GM23248 (cell line): Measurements from ENCODE around the gene DPEP2NB. TPM values are rescaled to one million over a fixed set of nuclear protein-coding genes. Genes with fewer than 3 reads are reported as not detected.

ENCODE experiments used
- DNase-seq: peaks from one replicate; pipeline ENCODE4 v3.0.0-alpha.2; 2015
- H2AFZ ChIP-seq: fragments of 200-600 bp; sonication (generic); 2 replicates; pipeline ENCODE4 v1.6.1; 2016; ENCODE audit warnings: antibody characterized with exemption
- H3F3A ChIP-seq: fragments of 200-600 bp; sonication (generic); 2 replicates; pipeline ENCODE4 v1.6.1; 2016; ENCODE audit warnings: mild to moderate bottlenecking, antibody characterized with exemption, mixed run types; ENCODE audit not compliant: insufficient read depth
- H3K27ac ChIP-seq: fragments of 200-600 bp; sonication (generic); 2 replicates; pipeline ENCODE4 v1.5.1; 2016; ENCODE audit warnings: mild to moderate bottlenecking
- H3K27me3 ChIP-seq: fragments of 200-600 bp; sonication (generic); replicated peaks from 2 replicates; pipeline ENCODE4 v1.6.1; 2016; ENCODE audit warnings: mild to moderate bottlenecking; ENCODE audit not compliant: insufficient read depth
- H3K36me3 ChIP-seq: fragments of 200-600 bp; sonication (generic); 2 replicates; pipeline ENCODE4 v1.6.1; 2016; ENCODE audit warnings: low read depth, mild to moderate bottlenecking
- H3K4me1 ChIP-seq: fragments of 200-600 bp; sonication (generic); 2 replicates; pipeline ENCODE4 v1.6.1; 2016; ENCODE audit warnings: mild to moderate bottlenecking; ENCODE audit not compliant: insufficient read depth
- H3K4me2 ChIP-seq: fragments of 200-600 bp; sonication (generic); one replicate; pipeline ENCODE4 v1.6.1; 2016; ENCODE audit warnings: mild to moderate bottlenecking; ENCODE audit not compliant: unreplicated experiment
- H3K4me3 ChIP-seq: fragments of 200-600 bp; sonication (generic); 2 replicates; pipeline ENCODE4 v1.5.1; 2016; ENCODE audit warnings: mild to moderate bottlenecking
- H3K79me2 ChIP-seq: fragments of 200-600 bp; sonication (generic); 2 replicates; pipeline ENCODE4 v1.6.1; 2016; ENCODE audit warnings: mild to moderate bottlenecking; ENCODE audit not compliant: insufficient read depth
- H3K9ac ChIP-seq: fragments of 200-600 bp; sonication (generic); 2 replicates; pipeline ENCODE4 v1.6.1; 2016; ENCODE audit warnings: mild to moderate bottlenecking
- H3K9me2 ChIP-seq: fragments of 200-600 bp; sonication (generic); 2 replicates; pipeline ENCODE4 v1.6.1; 2016; ENCODE audit warnings: mixed run types, mild to moderate bottlenecking, moderate library complexity; ENCODE audit not compliant: insufficient read depth
- H3K9me3 ChIP-seq: fragments of 200-600 bp; sonication (generic); one replicate; pipeline ENCODE4 v1.6.1; 2017; ENCODE audit warnings: low read depth
- H4K20me1 ChIP-seq: fragments of 200-600 bp; sonication (generic); 2 replicates; pipeline ENCODE4 v1.6.0; 2016; ENCODE audit not compliant: insufficient read depth
- EZH2 ChIP-seq: fragments of 200-600 bp; sonication (generic); IDR thresholded peaks from 2 replicates; pipeline ENCODE4 v1.6.1; 2018; ENCODE audit warnings: antibody characterized with exemption, mild to moderate bottlenecking; ENCODE audit not compliant: insufficient read depth, poor library complexity, severe bottlenecking
- EZH2phosphoT487 ChIP-seq: fragments of 200-600 bp; sonication (generic); IDR thresholded peaks from 2 replicates; pipeline ENCODE4 v1.6.1; 2018; ENCODE audit warnings: antibody characterized with exemption, moderate library complexity, mild to moderate bottlenecking, low read depth; ENCODE audit not compliant: insufficient read depth
- WGBS, 2 experiments: methylation state at CpG; one replicate each; pipeline ENCODE4 v1.1.6; 2015 to 2017; ENCODE audit warnings: low lambda C conversion rate in 2 of 2, low coverage in 1 of 2; ENCODE audit errors: missing lambda C conversion rate in 2 of 2; 5-methylcytosine and 5-hydroxymethylcytosine counted together
- in situ Hi-C: fragments of 300-500 bp; cut with MboI; formaldehyde crosslinking; loops from 2 replicates; pipeline ENCODE4 v1.15.0; 2020
- polyA plus RNA-seq: library from polyadenylated mRNA; unstranded; fragments of >200 nt; fragmentation: Nextera tagmentation; extraction: Ambion mirVana; gene quantifications from 2 replicates; pipeline ENCODE4 v1.2.1, GENCODE V29; 2016
- total RNA-seq: library from RNA; depleted of rRNA; stranded (reverse); fragments of >200 nt; shearing (Covaris generic); gene quantifications from 2 replicates; pipeline ENCODE4 v1.2.3, GENCODE V29; 2014

The DPEP2NB gene
- total and polyA plus RNA-seq, 2 experiments from 2014 or later, result not detected

DNA sequence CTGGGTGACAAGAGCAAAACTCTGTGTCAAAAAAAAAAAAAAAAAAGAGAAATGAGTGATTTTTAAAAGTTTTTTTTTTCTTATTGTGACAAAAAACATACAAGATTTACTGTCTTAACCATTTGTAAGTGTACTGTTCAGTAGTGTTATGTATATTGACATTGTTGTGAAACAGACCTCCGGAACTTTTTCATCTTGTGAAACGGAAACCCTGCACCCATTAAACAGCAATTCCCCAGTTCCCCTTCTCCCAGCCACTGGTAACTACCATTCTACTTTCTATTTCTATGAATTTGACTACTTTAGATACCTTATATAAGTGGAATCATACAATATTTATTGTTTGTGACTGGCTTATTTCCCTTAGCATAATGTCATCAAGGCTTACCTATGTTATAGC lies 26.1 kb upstream of the DPEP2NB start:
- H3K9me3 ChIP-seq, result no peaks in the 10 kb centered on the region
- no peak overlapping the region for H2AFZ ChIP-seq
- no peaks in the 10 kb centered on the region for H3K36me3 ChIP-seq
- in situ Hi-C loops, result no loop called here
- H3K4me2 ChIP-seq, result no peak overlapping the region
- 98 to 100% methylated on average over 2 of the region's 2 CpGs for WGBS, 2 experiments
- no peaks in the 10 kb centered on the region for H3K9me2 ChIP-seq
- H4K20me1 ChIP-seq, result no peaks in the 10 kb centered on the region
- TF ChIP-seq EZH2phosphoT487 (no peak), EZH2 (no peak)
- H3K79me2 ChIP-seq, result no peaks in the 10 kb centered on the region
- H3F3A ChIP-seq, result no peaks in the 10 kb centered on the region; the same call in 1 of the 2 replicates
- H3K9ac ChIP-seq, result no peak overlapping the region
- no peak overlapping the region for H3K4me3 ChIP-seq
- H3K27ac ChIP-seq, result no peak overlapping the region
- H3K27me3 ChIP-seq, result no peaks in the 10 kb centered on the region
- no peaks in the 10 kb centered on the region for H3K4me1 ChIP-seq
- no peak for DNase-seq

- no peak overlapping the region for H3K9ac ChIP-seq
- no peaks in the 10 kb centered on the region for H3K36me3 ChIP-seq
- in situ Hi-C loops, result no loop called here
- WGBS, 2 experiments, result 62 to 67% methylated on average over 13 to 14 of the region's 14 CpGs
- no peak overlapping the region for H3K4me2 ChIP-seq
- DNase-seq, result peak; percentile 66
- no peak for TF ChIP-seq EZH2
- TF ChIP-seq EZH2phosphoT487, result no peak
- no peaks in the 10 kb centered on the region for H3K9me2 ChIP-seq
- H3K9me3 ChIP-seq, result no peaks in the 10 kb centered on the region
- no peaks in the 10 kb centered on the region for H3K4me1 ChIP-seq
- no peaks in the 10 kb centered on the region for H3K79me2 ChIP-seq
- H2AFZ ChIP-seq, result no peak overlapping the region
- H3K27ac ChIP-seq, result no peak overlapping the region
- no peaks in the 10 kb centered on the region; the same call in 1 of the 2 replicates for H3F3A ChIP-seq
- no peaks in the 10 kb centered on the region for H4K20me1 ChIP-seq
- H3K27me3 ChIP-seq, result no peaks in the 10 kb centered on the region
- H3K4me3 ChIP-seq, result no peak overlapping the region
These were observed 25.0 kb upstream of the DPEP2NB start for GRCh38 chr16:68040506-68041288.

DNA sequence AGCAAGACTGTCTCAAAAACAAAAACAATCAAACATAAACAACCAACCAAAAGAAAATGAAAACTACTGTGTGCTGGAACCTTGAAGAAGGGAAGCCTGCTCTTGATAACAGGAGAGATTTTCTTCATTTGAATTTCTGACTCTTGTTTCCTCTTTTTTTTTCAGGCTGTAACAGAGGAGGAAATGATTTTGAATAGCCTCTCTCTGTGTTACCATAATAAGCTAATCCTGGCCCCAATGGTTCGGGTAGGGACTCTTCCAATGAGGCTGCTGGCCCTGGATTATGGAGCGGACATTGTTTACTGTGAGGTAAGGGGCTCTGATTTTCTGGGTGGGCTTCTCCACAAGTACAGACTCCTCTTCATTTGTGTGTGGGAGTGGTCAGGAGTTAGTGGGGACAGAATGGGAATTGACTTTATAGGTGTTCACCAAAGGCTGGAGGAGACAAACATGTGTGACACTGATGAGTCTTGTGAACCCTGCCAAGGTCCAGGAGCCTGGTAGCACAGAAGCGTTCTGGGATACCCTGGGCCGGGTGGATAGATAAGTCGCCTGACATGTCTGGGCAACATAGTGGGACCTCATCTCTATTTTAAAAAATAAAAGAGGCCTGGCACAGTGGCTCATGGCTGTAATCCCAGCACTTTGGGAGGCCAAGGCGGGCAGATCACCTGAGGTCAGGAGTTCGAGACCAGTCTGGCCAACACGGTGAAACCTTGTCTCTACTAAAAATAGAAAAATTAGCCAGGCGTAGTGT lies 22.3 kb upstream of the DPEP2NB start:
- H3K9ac ChIP-seq, result no peak overlapping the region
- DNase-seq, result no peak

GRCh38 chr16:68035227-68035626 lies 19.5 kb upstream of the DPEP2NB start:
- no peak for DNase-seq
- no peak overlapping the region for H2AFZ ChIP-seq
- no peaks in the 10 kb centered on the region for H4K20me1 ChIP-seq
- H3K9ac ChIP-seq, result no peak overlapping the region
- peaks cover 8% of the 10 kb centered on the region; the same call in 1 of the 2 replicates for H3K4me1 ChIP-seq
- no peaks in the 10 kb centered on the region for H3K9me3 ChIP-seq
- no peak overlapping the region for H3K4me2 ChIP-seq
- WGBS, 2 experiments, result 89 to 96% methylated on average over 2 of the region's 2 CpGs
- in situ Hi-C loops, result no loop called here
- no peaks in the 10 kb centered on the region for H3K79me2 ChIP-seq
- H3K9me2 ChIP-seq, result no peaks in the 10 kb centered on the region
- H3K4me3 ChIP-seq, result no peak overlapping the region
- TF ChIP-seq EZH2, result no peak
- TF ChIP-seq EZH2phosphoT487, result no peak
- no peaks in the 10 kb centered on the region; the same call in 1 of the 2 replicates for H3F3A ChIP-seq
- no peaks in the 10 kb centered on the region for H3K27me3 ChIP-seq
- no peaks in the 10 kb centered on the region for H3K36me3 ChIP-seq
- H3K27ac ChIP-seq, result no peak overlapping the region

More for the DNA sequence above, 22.3 kb upstream of the DPEP2NB start:
- no peak overlapping the region for H3K4me2 ChIP-seq
- no peaks in the 10 kb centered on the region for H3K79me2 ChIP-seq
- WGBS, 2 experiments, result 88 to 91% methylated on average over 9 of the region's 9 CpGs
- no peaks in the 10 kb centered on the region; the same call in 1 of the 2 replicates for H3F3A ChIP-seq
- H3K4me3 ChIP-seq, result no peak overlapping the region
- H2AFZ ChIP-seq, result no peak overlapping the region
- H3K4me1 ChIP-seq, result no peaks in the 10 kb centered on the region
- H3K9me3 ChIP-seq, result no peaks in the 10 kb centered on the region
- no peaks in the 10 kb centered on the region for H3K27me3 ChIP-seq
- in situ Hi-C loops, result no loop called here
- H3K36me3 ChIP-seq, result no peaks in the 10 kb centered on the region
- TF ChIP-seq EZH2, result no peak
- no peak for TF ChIP-seq EZH2phosphoT487
- no peaks in the 10 kb centered on the region for H4K20me1 ChIP-seq
- H3K9me2 ChIP-seq, result no peaks in the 10 kb centered on the region
- H3K27ac ChIP-seq, result no peak overlapping the region
